Ammon's horn (tissue), 1 donor: ENCODE results near the gene ZNF385D.

ENCODE experiments used
- DNase-seq: peaks from one replicate; pipeline ENCODE4 v3.0.0-alpha.2; 2016; ENCODE audit warnings: low spot score

ZNF385D gene

DNA sequence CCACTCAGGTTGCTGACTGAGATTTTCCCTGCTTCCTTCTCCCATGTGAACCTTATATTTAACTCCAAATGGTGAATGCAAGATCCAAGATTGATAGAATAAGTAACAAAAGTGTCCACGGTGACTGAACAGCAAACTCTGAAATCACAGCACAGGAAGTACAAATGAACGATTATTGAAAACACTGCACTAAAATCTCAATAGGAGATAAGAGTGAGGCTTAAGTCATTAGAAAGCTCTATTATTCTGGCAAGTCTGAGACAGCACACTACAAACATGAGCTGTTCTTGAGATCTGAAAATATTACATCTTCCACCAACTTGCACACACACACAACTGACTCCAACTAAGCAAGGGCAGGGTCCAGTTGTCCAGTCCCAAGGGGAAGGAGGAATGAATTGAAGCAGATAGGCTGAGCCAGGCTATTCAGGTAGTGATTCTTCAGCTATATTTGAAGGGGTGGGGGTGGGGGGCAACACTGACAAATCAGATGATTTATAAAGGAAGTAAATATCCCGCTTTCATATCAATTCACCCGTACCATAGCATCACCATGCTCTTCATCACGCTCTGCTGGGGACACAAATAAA is 2.9 kb downstream of the ZNF385D start:
- no peak for DNase-seq

DNA sequence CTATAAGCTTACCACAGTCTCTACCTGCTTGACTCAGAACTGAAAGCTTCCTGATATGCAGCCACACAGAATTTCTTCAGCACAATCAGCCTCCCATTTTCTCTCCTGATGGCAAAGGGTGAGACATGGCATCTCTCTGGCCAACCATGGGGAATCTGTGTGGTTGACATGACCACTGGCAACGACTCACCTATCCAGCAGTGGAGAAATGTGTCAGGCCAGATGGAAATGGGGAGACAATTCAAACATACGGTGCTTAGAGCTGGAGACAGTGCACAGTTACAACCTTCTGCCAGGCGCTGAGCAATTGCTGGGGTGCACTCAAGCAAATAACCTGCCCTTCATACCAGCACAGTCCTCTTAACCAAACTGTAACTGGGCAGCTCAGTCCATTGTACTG is 3.6 kb downstream of the ZNF385D start:
- no peak for DNase-seq

DNA sequence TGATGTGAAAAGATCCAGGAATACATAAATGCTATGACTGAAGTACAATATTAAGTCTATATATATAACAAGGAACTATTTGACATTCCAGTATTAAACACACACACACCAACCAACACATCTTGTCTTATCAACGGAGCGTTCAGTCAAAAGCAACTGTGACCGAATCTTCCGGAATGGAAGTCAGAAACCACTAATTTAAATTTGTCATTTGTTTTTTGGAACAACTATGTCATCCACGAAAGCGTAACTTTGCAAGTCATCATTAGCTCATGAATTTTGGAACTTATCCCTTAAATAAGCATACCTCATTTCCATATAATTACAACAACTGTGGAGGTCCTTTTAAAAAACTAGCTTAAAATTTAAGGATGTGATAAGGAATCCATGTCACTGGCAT is 5.0 kb downstream of the ZNF385D start:
- no peak for DNase-seq

DNA sequence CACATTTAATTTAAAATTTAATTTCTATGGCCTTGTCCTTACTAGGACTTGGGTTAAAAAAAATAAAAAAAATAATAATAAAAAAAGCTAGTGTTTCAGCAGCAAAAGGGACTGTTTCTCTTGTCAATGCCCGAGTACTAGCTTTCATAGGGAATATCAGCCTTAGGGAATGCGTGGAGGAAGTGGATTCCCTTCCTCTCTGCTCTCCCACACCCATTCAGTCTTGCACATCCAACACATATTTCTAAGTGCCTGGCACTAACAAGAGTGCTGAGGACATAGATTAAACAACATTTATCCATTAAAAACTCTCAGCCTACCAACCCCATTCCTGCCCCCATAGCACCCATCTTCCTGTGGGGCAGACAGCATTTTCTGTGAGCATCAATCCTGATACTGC is 6.2 kb downstream of the ZNF385D start:
- no peak for DNase-seq

DNA sequence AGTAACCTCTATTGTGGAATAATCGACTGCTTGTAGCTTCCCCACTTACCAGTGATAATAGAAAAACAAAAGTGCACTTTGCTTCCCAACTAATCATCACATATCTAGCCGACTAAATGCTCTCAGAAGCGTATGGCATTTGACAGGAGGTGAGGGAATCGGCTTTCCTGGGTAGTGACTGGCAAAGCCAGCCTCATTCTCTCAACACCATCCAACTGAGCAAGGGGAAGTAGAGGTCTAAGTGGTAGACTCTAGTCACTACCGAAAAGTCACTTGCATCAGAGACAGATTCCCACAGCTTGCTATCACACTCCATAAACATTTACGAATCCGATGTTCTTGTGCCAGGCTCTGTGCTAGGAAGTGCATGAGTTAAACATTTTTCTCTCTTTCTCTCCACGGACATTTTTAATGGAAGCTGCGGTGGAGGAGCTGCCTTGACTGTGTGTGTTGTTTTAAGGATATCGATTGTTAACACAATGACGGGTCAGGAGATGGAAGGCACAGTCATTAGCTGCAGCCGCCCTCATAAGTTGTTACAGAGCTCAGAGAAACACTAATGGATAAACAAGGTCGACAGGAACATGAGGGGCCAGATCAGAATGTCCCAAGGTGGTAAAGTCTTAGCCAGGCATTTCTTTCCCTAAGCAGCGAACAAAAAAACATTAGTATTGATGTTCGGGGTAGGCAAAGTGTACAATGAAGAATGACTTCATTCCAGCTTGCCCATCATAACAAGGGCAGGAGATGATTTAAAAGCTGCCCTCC is 11.9 kb downstream of the ZNF385D start:
- DNase-seq = no peak

DNA sequence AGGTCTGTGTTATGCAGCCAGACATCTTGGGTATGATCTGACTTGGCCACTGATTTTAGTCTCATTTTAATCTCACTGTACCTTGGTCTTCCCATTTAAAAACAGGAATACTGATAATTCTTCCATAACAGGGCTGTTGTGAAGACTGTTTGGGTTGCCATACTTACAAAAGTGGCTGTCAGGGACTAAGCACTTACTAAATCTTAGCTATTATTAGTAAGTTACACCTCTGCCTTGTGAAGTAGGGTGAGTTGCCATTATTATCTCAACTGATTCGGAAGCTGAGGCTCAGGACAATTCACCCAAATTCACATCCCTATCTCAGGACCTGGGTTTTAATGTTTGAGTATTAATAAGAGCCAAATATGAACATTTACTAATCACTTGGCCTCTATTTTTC is 12.7 kb downstream of the ZNF385D start:
- no peak for DNase-seq

DNA sequence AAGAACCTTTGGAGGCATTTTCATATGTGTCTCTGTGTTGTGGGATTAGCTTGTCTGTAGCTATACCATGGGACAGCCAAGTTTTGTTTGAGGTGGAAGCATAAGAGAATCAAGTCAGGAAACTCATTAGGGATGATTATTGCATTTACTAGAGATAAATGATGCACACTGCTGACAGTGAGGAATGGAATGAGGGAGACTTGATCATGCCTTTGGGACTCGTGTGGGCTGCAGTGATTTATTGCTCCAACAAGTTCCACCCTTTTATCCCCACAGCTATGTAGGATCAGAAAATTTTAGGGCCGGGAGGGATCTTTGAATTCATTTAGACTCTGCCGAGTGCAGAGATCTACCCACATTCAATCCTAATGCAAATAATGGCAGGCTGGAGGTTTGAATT is 16.3 kb downstream of the ZNF385D start:
- no peak for DNase-seq

DNA sequence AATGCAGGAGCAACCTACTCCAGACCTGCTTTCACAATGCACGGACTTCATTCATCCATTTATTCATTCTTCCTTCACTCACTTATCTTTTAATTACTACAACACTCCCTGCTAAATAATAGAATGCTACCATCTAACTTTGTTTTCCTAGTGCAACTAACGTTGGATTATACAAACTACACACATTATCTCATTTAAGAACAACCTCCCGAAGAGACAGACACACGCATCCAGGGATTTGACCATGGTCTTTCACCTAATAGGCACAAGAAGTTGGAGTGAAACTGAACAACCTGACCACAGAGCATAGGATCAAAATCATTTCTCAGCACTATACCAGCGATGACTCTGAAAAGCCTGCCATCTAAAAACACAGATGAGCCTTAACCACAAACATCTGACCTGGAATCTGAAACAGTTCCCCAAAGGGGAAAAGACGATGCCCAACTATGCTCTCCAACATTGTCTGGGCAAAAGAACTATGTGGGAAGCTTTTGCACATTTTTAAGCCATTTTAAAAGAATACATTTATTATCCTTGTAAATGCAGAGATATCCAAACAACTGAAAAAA is 21.0 kb downstream of the ZNF385D start:
- DNase-seq = no peak

DNA sequence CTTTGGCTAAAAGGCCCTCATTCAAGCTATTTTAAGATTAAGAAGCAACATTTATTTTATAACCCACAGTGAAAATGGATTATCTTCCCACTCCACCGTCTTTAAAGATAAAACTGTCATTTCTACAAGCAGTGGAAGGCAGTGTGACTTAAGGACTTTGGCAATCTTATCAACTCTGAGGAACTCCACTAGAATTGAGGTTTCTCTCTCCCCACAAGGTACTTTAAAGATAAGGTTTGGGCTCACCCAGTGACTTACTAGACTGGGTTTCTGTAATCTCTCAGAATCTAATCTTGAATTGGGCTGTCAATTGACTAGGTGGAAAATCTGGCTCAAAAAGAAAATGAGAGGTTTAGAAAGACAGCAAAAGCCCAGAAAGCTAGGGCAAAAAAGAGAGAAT is 21.7 kb downstream of the ZNF385D start:
- DNase-seq = no peak

DNA sequence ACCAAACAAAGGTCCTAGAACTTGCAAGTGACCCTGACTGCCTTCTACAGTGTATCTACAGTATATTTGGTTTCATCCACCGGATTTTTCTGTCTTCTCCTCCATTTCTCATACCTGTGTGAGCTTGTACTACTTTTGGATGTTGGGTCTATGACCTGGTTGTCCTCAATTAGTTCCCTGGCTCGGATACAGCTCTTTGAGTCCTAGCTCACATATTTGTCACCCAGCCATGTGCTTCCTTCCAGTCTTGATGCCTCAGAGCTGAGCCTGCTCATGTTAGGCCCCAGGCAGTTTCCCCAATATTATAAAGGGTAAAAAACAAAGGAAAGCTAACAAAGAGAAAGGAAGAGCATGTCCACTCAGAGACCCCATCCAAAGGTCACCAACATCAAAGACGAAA is 28.2 kb downstream of the ZNF385D start:
- DNase-seq = no peak

DNA sequence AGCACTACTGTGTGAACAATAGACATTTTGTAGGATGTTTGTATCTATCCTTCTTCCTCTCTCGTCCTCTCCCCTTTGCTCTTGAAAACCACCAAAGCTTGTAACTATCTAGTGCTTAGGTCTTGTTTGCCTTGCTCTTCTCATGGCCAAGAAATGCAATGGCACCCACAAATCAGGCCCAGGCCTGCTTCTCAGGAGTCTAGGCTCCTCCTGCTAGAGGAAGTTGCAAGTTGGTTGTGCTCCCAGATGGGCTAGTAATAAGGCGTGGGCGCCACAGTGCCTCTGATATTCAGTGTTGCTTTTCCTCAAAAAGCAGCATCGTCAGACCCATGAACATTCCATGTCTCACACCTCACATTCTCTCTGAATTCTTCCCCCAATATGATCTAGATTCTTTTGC is 28.7 kb downstream of the ZNF385D start:
- DNase-seq = no peak

DNA sequence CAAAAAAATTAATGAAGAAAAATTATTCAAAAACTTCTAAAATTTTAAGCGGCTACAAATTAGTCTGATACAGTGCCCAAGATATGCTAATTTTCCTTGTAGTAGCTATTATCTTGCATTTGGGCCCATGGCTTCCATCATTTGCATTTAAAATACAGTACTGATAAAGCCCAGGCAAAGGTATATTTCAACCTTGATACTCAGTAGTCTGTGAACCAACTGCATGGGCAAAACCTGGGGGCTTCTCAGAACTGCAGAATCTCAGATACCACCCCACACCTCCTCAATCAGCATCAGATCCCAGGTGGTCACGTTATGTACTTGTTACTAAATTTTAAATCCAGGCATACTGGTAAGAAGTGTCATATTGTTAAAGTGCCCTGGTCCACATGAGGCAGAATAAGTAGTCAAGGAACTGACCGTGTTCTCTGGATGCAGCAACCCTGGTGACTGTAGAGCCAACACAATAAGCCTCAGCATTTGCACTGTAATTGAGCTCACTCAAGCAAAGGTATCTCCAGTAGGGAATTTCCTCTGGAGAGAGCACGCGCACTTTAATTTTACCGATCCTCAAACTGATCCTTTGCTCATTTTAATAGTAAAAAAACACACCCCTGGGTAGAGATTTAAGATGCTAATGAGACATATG is 31.9 kb downstream of the ZNF385D start:
- DNase-seq = no peak

DNA sequence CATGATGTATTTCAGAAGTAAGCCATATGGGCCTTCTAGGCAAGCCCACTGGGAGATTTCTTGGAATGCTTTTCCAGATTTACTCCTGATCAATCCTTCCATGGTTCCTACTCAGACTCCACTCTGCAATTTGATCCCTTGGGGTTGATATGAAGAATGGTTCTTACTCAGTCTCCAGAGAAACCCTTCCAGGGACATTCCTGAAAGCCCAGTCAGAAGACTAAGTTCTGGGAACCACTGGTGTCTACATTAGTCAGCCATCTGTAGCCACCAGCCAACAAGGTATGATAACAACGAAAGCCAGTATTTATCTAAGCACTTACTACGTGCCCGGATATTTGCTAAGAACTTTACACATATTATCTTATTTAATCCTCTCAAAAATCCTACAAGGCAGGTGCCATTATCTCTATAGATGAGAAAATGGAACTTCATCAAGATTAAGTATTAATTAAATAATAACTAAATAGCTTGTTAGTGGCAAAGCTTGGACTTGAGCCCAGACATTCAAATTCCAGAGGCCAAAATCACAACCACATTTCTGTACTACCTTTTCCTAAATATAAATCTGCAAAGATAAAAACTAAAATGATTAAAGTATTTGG is 32.7 kb downstream of the ZNF385D start:
- DNase-seq = no peak

DNA sequence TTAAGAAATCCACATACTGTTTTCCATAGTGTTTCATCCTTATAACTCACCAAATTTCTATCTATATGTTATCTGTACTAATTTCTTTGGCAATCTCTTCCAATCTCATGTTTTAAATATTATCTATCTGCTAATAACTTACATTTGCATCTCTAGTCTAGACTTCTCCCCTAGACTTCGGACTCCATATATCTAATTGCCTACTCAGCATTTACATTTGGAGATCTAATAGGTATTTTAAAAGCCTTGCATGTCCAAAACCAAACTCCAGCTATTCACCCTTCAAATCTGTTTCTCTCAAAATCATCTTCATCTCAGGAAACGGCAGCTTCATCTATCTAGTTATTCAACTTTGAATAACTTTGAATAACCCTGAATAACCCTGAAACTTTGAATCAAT is 35.3 kb downstream of the ZNF385D start:
- no peak for DNase-seq

DNA sequence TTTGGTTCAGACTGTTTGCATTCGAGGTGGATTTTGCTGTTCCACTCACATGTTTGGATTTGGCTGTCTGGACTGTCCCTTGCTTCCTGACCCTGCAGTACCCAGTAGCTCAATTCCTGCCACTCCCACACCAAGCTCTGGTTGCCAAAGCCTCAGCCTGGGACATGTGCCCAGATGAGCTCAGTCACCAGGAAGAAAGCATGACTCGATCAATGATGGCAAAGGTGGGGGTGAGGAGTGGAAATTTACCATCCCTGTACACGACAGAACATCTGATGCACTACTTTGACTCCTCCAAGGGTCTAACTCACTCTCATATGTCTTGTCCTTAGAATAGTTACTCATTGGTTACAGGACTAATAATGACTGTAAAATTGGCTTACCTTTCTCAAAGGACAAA is 45.2 kb downstream of the ZNF385D start:
- peak; percentile 59 for DNase-seq

DNA sequence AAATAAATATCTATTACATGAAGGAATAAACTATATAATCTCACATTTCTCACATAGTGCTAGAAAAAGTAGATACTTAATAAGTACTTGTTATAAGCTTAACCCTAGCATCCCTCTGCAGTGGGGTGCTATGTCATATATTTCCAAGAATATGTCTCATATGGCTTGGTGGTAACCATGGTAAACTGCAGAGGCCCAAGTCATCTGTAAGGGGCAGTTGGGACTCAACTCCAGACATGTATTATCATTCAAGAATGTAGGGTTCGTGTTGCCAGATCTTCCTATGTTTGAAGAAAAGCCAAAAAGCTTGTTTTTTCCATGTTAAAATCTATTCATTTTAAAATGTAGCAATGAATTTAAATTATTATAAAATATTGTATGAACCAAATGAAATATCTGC is 46.2 kb downstream of the ZNF385D start:
- DNase-seq = no peak

DNA sequence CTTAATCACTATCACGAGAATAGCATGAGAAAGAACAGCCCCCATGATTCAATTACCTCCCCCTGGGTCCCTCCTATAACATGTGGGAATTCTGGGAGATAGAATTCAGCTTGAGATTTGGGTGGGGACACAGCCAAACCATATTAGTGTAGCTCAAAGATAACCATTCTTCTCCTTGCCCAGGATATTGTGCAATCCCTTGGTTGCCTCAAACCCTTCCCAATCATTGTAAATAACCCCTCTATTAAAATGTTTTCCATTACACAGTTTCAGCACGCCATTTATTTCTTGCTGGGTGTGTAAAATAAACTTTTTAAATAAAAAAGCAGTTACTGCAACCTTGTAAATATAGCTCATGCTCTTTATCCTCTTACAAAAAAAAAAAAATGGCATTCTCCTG is 47.7 kb downstream of the ZNF385D start:
- no peak for DNase-seq

DNA sequence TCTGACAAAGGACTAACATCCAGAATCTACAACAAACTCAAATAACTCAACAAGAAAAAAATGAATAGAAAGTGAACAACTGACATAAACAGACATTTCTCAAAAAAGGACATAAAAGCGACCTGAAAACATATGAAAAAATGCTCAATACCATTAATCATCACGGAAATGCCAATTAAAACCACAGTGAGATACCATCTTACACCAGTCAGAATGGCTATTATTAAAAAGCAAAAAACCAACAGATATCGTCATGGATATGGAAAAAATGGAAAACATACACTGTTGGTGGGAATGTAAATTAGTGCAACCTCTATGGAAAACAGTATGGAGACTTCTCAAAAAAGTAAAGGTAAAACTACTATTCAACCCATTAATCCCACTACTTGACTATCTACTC is 53.3 kb downstream of the ZNF385D start:
- no peak for DNase-seq

DNA sequence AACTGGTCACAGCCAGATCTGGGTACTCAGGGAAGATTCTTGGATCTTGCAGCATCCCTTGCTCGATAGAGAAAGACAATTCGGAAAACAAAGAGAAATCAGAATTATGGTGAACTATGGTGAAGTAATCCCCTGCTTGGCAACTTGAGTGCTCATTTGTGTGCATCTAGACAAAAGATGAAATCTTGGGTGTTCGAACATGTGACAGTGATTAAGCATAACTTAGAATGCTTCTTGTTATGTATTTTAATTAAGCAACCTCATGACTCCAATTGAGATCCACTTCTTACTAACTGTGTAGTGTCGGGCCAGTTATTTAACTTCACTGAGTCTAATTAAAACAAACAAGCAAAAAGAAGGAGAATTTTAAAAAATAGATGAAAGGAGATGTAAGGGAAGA is 56.5 kb downstream of the ZNF385D start:
- DNase-seq = no peak

DNA sequence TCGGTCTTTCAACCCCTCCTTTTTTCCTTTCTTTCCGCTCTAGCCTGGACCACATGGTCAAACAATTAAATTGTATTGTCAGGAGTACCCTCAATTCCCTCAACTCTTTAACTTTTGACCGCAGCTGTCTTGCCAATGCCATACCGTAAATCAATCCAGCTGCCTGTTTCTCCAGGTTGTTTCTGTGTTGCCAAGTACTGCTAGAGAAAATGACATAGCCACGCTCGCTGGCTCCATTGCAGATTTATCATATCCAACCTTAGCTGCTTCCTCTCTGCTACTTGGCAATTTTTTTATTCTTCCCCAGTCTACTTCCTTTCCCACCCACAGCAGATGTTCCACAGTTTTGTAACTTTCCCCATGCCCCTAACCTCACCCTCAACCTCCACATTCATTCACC is 60.0 kb downstream of the ZNF385D start:
- no peak for DNase-seq

DNA sequence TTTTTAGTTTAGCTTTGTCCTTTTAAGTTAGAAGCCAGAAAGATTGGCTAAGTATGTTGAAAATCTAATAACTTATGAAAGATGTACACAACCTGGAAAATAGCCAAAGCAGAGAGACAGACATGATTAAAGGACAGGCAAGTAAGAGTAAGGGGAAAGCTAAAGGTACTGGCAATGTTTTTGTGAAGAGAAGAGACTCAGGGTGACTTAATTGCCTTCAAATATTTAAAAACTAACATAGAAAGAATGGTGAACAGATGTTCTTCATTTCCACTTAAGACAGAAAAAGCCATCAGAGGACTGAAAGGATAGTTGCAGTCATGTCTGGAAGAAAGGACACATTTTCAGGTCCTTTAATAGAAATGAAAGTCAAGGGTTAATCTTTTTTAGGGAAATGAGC is 68.8 kb downstream of the ZNF385D start:
- no peak for DNase-seq

DNA sequence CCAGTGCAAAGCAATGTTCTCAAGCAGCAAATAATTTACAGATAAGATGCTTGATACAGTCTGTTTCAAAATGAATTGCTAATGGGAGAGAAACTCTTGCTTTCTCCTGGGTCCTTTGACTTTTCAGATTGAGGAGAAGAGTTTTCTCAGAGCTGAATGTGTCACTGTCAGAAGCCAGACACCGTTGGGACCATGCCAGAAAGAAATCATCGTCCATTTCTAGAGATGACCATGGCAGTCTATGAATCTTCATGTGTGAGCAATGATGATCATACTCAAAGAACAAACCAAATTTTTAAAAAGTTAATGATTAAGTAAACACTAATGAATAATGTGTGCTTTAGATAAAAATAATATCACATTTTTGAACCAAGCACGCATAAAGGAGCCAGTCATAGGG is 77.6 kb downstream of the ZNF385D start:
- DNase-seq = no peak

DNA sequence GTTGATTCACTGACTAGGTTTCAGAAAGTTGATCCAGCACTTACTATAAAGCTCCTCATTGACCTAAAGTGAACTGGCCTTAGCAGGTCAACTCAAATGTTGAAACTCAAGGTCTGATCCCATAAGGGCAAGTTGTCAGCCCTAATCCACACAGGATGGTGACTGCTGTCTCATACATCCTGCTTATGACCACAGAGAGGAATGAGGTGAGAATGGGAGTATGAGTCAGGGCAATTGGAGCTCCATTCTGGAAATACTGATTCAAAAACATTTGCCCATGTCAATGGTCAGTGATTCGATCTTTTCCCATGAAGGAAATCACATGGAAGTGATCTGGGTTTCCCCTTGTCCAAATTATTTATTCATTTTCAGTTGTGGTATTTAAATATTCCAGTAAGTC is 78.7 kb downstream of the ZNF385D start:
- DNase-seq = no peak
